HFFc6 (cell line): Measurements from ENCODE around the gene EXOC3L1. TPM values are rescaled to one million over a fixed set of nuclear protein-coding genes. Genes with fewer than 3 reads are reported as not detected.

Experiments
- DNase-seq: peaks from one replicate; pipeline ENCODE4 v3.0.0-alpha.2; 2018
- H3K27ac Mint-ChIP-seq: 2 replicates; pipeline ENCODE4 v1.8.0; 2020; ENCODE audit warnings: mild to moderate bottlenecking, mixed read lengths
- H3K27me3 Mint-ChIP-seq: 2 replicates; pipeline ENCODE4 v1.8.0; 2021; ENCODE audit warnings: mild to moderate bottlenecking, moderate library complexity, mixed read lengths; ENCODE audit not compliant: insufficient read depth
- H3K36me3 Mint-ChIP-seq: 2 replicates; pipeline ENCODE4 v1.8.0; 2021; ENCODE audit warnings: low read depth, mixed read lengths
- H3K4me1 Mint-ChIP-seq: 2 replicates; pipeline ENCODE4 v1.8.0; 2020; ENCODE audit warnings: low read depth, mixed read lengths
- H3K4me3 Mint-ChIP-seq: 2 replicates; pipeline ENCODE4 v1.8.0; 2020; ENCODE audit warnings: mild to moderate bottlenecking, moderate library complexity, mixed read lengths
- H3K9me3 Mint-ChIP-seq: 2 replicates; pipeline ENCODE4 v1.8.0; 2020; ENCODE audit warnings: mild to moderate bottlenecking, mixed read lengths
- CTCF ChIP-seq: fragments of 200-600 bp; sonication (generic); IDR thresholded peaks from 2 replicates; pipeline ENCODE4 v1.5.0; 2021; ENCODE audit warnings: antibody characterized with exemption, mild to moderate bottlenecking
- microRNA-seq: library from miRNA; unstranded; fragments of <30 nt; microRNA quantifications from one replicate; pipeline ENCODE4, GENCODE V29; 2019
- total RNA-seq, 6 experiments: library from RNA; stranded (reverse); fragmentation: NEBNext Ultra II Directional; extraction: Animal tissue kit (Norgen Biotek cat#: 25700); gene quantifications; 2 replicates in 1 of 6; 3 replicates in 5 of 6; pipeline ENCODE4 v1.2.3, GENCODE V29; 2021

Gene EXOC3L1
- total RNA-seq, 6 experiments from 2014 or later, result 0.18 TPM; not detected in 5

- Mint-ChIP-seq H3K9me3 (no peaks in the 10 kb centered on the region), H3K36me3 (peaks cover 24% of the 10 kb centered on the region), H3K27ac (no peak overlapping the region), H3K4me3 (no peak overlapping the region), H3K4me1 (no peaks in the 10 kb centered on the region), H3K27me3 (no peaks in the 10 kb centered on the region; the same call in 1 of the 2 replicates)
- DNase-seq, result no peak
- no peak for TF ChIP-seq CTCF
These were observed 52.3 kb downstream of the EXOC3L1 start for GRCh38 chr16:67137605-67138004.

Small RNA genes within 50 kb of the gene (microRNA-seq; reads per million reads assigned to microRNA genes)
- gene MIR328, result 843 reads per million, percentile 74 among the genes with 10 or more reads in this experiment

Other genes starting within 250 kb of the EXOC3L1 start
- gene CES3, start 228.9 kb downstream of the EXOC3L1 start, total RNA-seq, result under 1 TPM in 5 of 6 experiments, not detected in 1; 0.06 to 0.39 (median 0.14) TPM
- gene CES4A, start 201.5 kb downstream of the EXOC3L1 start, total RNA-seq, result 1 to 10 TPM; 1.7 to 3.5 (median 2.3) TPM
- 10 to 100 TPM; 55.2 to 84.4 (median 69.5) TPM for gene CBFB, start 161.0 kb downstream of the EXOC3L1 start, total RNA-seq
- 10 to 100 TPM in 5 of 6 experiments, 1 to 10 TPM in 1; 10.0 to 13.8 (median 11.8) TPM for gene PHAF1, start 80.2 kb downstream of the EXOC3L1 start, total RNA-seq
- gene B3GNT9, start 39.1 kb downstream of the EXOC3L1 start, total RNA-seq, result 10 to 100 TPM; 45.7 to 55.1 (median 50.1) TPM
- gene TRADD, start 30.2 kb downstream of the EXOC3L1 start, total RNA-seq, result 10 to 100 TPM; 12.8 to 16.8 (median 15.8) TPM
- 10 to 100 TPM in 1 of 6 experiments, 1 to 10 TPM in 5; 7.2 to 10.8 (median 7.8) TPM for gene FBXL8, start 30.2 kb downstream of the EXOC3L1 start, total RNA-seq
- gene HSF4, start 25.4 kb downstream of the EXOC3L1 start, total RNA-seq, result 1 to 10 TPM; 3.3 to 5.5 (median 4.6) TPM
- gene NOL3, start 19.6 kb downstream of the EXOC3L1 start, total RNA-seq, result 10 to 100 TPM; 16.1 to 20.1 (median 17.7) TPM
- 10 to 100 TPM in 5 of 6 experiments, 1 to 10 TPM in 1; 9.6 to 13.8 (median 11.6) TPM for gene MATCAP1, start 6.2 kb downstream of the EXOC3L1 start, total RNA-seq
- gene E2F4, start 2.0 kb upstream of the EXOC3L1 start, total RNA-seq, result 10 to 100 TPM; 52.9 to 64.7 (median 61.0) TPM
- gene ELMO3, start 9.0 kb upstream of the EXOC3L1 start, total RNA-seq, result 1 to 10 TPM in 3 of 6 experiments, under 1 TPM in 3; 0.79 to 1.3 (median 1.1) TPM
- gene TMEM208, start 37.0 kb upstream of the EXOC3L1 start, total RNA-seq, result 10 to 100 TPM; 50.9 to 67.8 (median 58.4) TPM
- 10 to 100 TPM; 46.3 to 55.9 (median 51.1) TPM for gene FHOD1, start 57.3 kb upstream of the EXOC3L1 start, total RNA-seq
- 1 to 10 TPM; 3.3 to 4.2 (median 3.7) TPM for gene SLC9A5, start 58.8 kb upstream of the EXOC3L1 start, total RNA-seq
- 10 to 100 TPM in 5 of 6 experiments, 1 to 10 TPM in 1; 8.6 to 14.1 (median 13.0) TPM for gene PLEKHG4, start 89.4 kb upstream of the EXOC3L1 start, total RNA-seq
- not detected for gene KCTD19, start 136.6 kb upstream of the EXOC3L1 start, total RNA-seq
- not detected for gene LRRC36, start 136.7 kb upstream of the EXOC3L1 start, total RNA-seq
- gene TPPP3, start 203.4 kb upstream of the EXOC3L1 start, total RNA-seq, result under 1 TPM in 2 of 6 experiments, not detected in 4; 0.21 to 0.28 TPM
- 1 to 10 TPM; 2.1 to 5.4 (median 2.8) TPM for gene ZDHHC1, start 226.3 kb upstream of the EXOC3L1 start, total RNA-seq
- not detected for gene HSD11B2, start 241.0 kb upstream of the EXOC3L1 start, total RNA-seq